Heart right ventricle (tissue), 16 donors: ENCODE data around the gene SCAANT1. TPM values are rescaled to one million over a fixed set of nuclear protein-coding genes. Genes with fewer than 3 reads are reported as not detected.

Source experiments
- ATAC-seq, 8 donors: fragments of 200-7000 bp; cut with Tn5 transposase; one replicate each; pipeline ENCODE4 v1.9.1; 2020; ENCODE audit warnings: mild to moderate bottlenecking in 8 of 8, moderate library complexity in 8 of 8, moderate number of reproducible peaks in 1 of 8
- DNase-seq, 2 donors: peaks; one replicate each; pipeline ENCODE4 v3.0.0-alpha.2; 2020
- H3K27ac ChIP-seq, 10 donors: fragments of 200-600 bp; sonication (generic) in 2 of 10; one replicate each; pipeline versions ENCODE4 v1.5.0 to v1.8.0; 2020 to 2022; ENCODE audit warnings: mild to moderate bottlenecking in 3 of 10
- H3K27me3 ChIP-seq, 7 donors: fragments of 200-600 bp; one replicate each; pipeline ENCODE4 v1.8.0; 2021 to 2022; ENCODE audit warnings: mild to moderate bottlenecking in 2 of 7
- H3K36me3 ChIP-seq, 9 donors: fragments of 200-600 bp; sonication (generic) in 1 of 9; one replicate each; pipeline versions ENCODE4 v1.5.0 to v1.8.0; 2020 to 2022; ENCODE audit warnings: mild to moderate bottlenecking in 2 of 9
- H3K4me1 ChIP-seq, 9 donors: fragments of 200-600 bp; sonication (generic) in 1 of 9; one replicate each; pipeline versions ENCODE4 v1.5.0 to v1.8.0; 2020 to 2022; ENCODE audit warnings: mild to moderate bottlenecking in 4 of 9
- H3K4me3 ChIP-seq, 10 donors: fragments of 200-600 bp; sonication (generic) in 2 of 10; one replicate each; pipeline versions ENCODE4 v1.5.0 to v1.8.0; 2020 to 2022; ENCODE audit warnings: mild to moderate bottlenecking in 7 of 10, moderate library complexity in 2 of 10
- H3K9me3 ChIP-seq, 11 donors: fragments of 200-600 bp in 10 of 11; sonication (generic) in 2 of 11; one replicate each; pipeline versions ENCODE4 v1.5.0 to v1.8.0; 2013 to 2022; ENCODE audit warnings: mild to moderate bottlenecking in 2 of 11, control low read depth in 1 of 11, moderate library complexity in 1 of 11
- CTCF ChIP-seq, 9 donors: fragments of 200-600 bp; sonication (generic) in 2 of 9; IDR thresholded peaks; one replicate each; pipeline versions ENCODE4 v1.5.0 to v1.8.0; 2021 to 2022; ENCODE audit warnings: antibody characterized with exemption in 9 of 9, mild to moderate bottlenecking in 5 of 9, moderate library complexity in 1 of 9
- WGBS, 2 donors: extraction: QIAGEN DNeasy Blood & Tissue Kit; methylation state at CpG; one replicate each; pipeline ENCODE4 v1.1.7; 2013; ENCODE audit warnings: inconsistent platforms in 1 of 2; 5-methylcytosine and 5-hydroxymethylcytosine counted together
- intact Hi-C, 10 donors: fragments of 100-400 bp; cut with DNase I; formaldehyde crosslinking; loops; one replicate each; pipeline versions ENCODE4 v1.11.1 to v1.14.2; 2022
- polyA plus RNA-seq, 2 donors: library from polyadenylated mRNA; stranded (reverse); fragments of 200-250 nt; gene quantifications; one replicate each; pipeline ENCODE4 v1.2.3, GENCODE V29; 2013
- total RNA-seq, 10 donors: library from RNA; stranded (reverse); fragmentation: NEBNext Ultra II Directional in 3 of 10; extraction: Animal tissue kit (Norgen Biotek cat#: 25700) in 3 of 10; gene quantifications; one replicate each; pipeline versions ENCODE4 v1.2.1 to v1.2.4, GENCODE V29; 2021 to 2023
- donor health status: Arrhythmogenic right ventricular cardiomyopathy.
- donor health status: ischemic (EF 13 %, LVEDD 7.1; RV severe dilation, severe dysfunction).
- donor health status: healthy with polysubstance abuse.
- donor health status: DM: no; HTN: yes; CAD: no.
- donor health status: DM: no; HTN: no; CAD: no.
- donor health status: ischemic (EF 25% LVEDD 6.9; RV normal size, moderate dysfunction).
- donor health status: ischemic (EF 25% LVEDD 5.7; RV mildly dilated, moderate dysfunction).
- donor health status: healthy.
- donor health status: DM: yes; HTN: yes; CAD: no.
- donor health status: Ischemic cardiomyopathy.
- donor health status: ischemic (EF 35%, LVEDD 5.7; RV mildly dilated, moderate dysfunction).
- donor health status: nonischemic (EF 11% LVEDD 7.7; RV severe dilation, severe dysfunction).
- donor health status: DM: yes; HTN: yes; CAD: no.
- donor health status: PGD.
- donor health status: ischemic (EF 29% LVEDD 5.4; RV normal size, mild dysfunction).
- donor health status: nonischemic (EF 23%, LVEDD 6.1; RV moderate dilation, normal function).

SCAANT1 gene
- total and polyA plus RNA-seq, 12 donors = not detected

GRCh38 chr3:63955830-63956545 is 43.8 kb upstream of the SCAANT1 start:
- 97 to 98% methylated on average over 13 of the region's 13 CpGs for WGBS, 2 donors
- DNase-seq = no peak
- H3K27me3 ChIP-seq = no peaks in the 10 kb centered on the region
- intact Hi-C loops = loop anchor here in 1 of 10 donors (5.0 kb wide), 1 partner anchor 36 kb away; no protein-coding TSS in a partner anchor
- no peak overlapping the region for H3K4me3 ChIP-seq
- no peak for ATAC-seq
- H3K36me3 ChIP-seq = peaks cover 0 to 37% (median 7%) of the 10 kb centered on the region in 9 donors
- H3K4me1 ChIP-seq = peaks cover 0 to 45% (median 40%) of the 10 kb centered on the region in 9 donors
- TF ChIP-seq CTCF (IDR thresholded peaks at IDR 0.05) = no peak
- no peaks in the 10 kb centered on the region for H3K9me3 ChIP-seq
- no peak overlapping the region for H3K27ac ChIP-seq

- ATAC-seq (peak in 1 of 8 donors; percentile 8), DNase-seq (no peak)
- H3K36me3 ChIP-seq = peaks cover 0 to 37% (median 7%) of the 10 kb centered on the region in 9 donors
- H3K27me3 ChIP-seq = no peaks in the 10 kb centered on the region
- no peaks in the 10 kb centered on the region for H3K9me3 ChIP-seq
- WGBS, 2 donors = 85 to 86% methylated on average over 3 of the region's 3 CpGs
- intact Hi-C loops = loop anchor here in 1 of 10 donors (5.0 kb wide), 1 partner anchor 37 kb away; no protein-coding TSS in a partner anchor
- TF ChIP-seq CTCF (IDR thresholded peaks at IDR 0.05) = no peak
- no peak overlapping the region for H3K4me3 ChIP-seq
- peaks cover 0 to 45% (median 39%) of the 10 kb centered on the region in 9 donors for H3K4me1 ChIP-seq
- no peak overlapping the region for H3K27ac ChIP-seq
Observed at GRCh38 chr3:63955036-63955650, 43.0 kb upstream of the SCAANT1 start.

GRCh38 chr3:63954182-63954581 is 42.0 kb upstream of the SCAANT1 start:
- Histone ChIP-seq H3K9me3 (no peaks in the 10 kb centered on the region), H3K27me3 (no peaks in the 10 kb centered on the region), H3K36me3 (peaks cover 0 to 37% (median 7%) of the 10 kb centered on the region in 9 donors), H3K27ac (no peak overlapping the region), H3K4me1 (peaks cover 0 to 40% (median 35%) of the 10 kb centered on the region in 9 donors), H3K4me3 (no peak overlapping the region)
- intact Hi-C loops = no loop called here
- no peak for ATAC-seq
- DNase-seq = no peak
- TF ChIP-seq CTCF (IDR thresholded peaks at IDR 0.05) = no peak
- 91 to 92% methylated on average over 5 of the region's 5 CpGs for WGBS, 2 donors

GRCh38 chr3:63952248-63952594 is 40.0 kb upstream of the SCAANT1 start:
- no peak for DNase-seq

More at GRCh38 chr3:63952248-63952594, 40.0 kb upstream of the SCAANT1 start:
- no peak for TF ChIP-seq CTCF (IDR thresholded peaks at IDR 0.05)
- Histone ChIP-seq H3K27me3 (no peaks in the 10 kb centered on the region), H3K27ac (peak overlapping the region in 1 of 10 donors; percentile 33), H3K9me3 (no peaks in the 10 kb centered on the region), H3K36me3 (peaks cover 0 to 37% (median 7%) of the 10 kb centered on the region in 9 donors), H3K4me1 (peaks cover 0 to 43% (median 24%) of the 10 kb centered on the region in 9 donors), H3K4me3 (no peak overlapping the region)
- 79 to 85% methylated on average over 2 of the region's 2 CpGs for WGBS, 2 donors
- ATAC-seq = no peak
- intact Hi-C loops = no loop called here
